ENCODE measurements around the gene AMPD3.

GRCh38 chr11:10438458-10438857 is 16.6 kb upstream of the AMPD3 start:
- TF ChIP-seq, protein P1, sequence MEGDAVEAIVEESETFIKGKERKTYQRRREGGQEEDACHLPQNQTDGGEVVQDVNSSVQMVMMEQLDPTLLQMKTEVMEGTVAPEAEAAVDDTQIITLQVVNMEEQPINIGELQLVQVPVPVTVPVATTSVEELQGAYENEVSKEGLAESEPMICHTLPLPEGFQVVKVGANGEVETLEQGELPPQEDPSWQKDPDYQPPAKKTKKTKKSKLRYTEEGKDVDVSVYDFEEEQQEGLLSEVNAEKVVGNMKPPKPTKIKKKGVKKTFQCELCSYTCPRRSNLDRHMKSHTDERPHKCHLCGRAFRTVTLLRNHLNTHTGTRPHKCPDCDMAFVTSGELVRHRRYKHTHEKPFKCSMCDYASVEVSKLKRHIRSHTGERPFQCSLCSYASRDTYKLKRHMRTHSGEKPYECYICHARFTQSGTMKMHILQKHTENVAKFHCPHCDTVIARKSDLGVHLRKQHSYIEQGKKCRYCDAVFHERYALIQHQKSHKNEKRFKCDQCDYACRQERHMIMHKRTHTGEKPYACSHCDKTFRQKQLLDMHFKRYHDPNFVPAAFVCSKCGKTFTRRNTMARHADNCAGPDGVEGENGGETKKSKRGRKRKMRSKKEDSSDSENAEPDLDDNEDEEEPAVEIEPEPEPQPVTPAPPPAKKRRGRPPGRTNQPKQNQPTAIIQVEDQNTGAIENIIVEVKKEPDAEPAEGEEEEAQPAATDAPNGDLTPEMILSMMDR (IDR thresholded peaks at IDR 0.05 in 4 of 5, conservative IDR thresholded peaks at IDR 0.05 in 1 of 5): no peak
- no peak for TF ChIP-seq POLR2A (IDR thresholded peaks at IDR 0.05)
